NCI-H748 treated with DMSO at 0.1 percent for 48 hours (cell line): ENCODE data around the gene NR3C2.

ENCODE experiments used
- DNase-seq: peaks from one replicate; lab custom pipeline; 2025; lab: John Stamatoyannopoulos, UW

Gene NR3C2

GRCh38 chr4:148073349-148073748, 368.9 kb downstream of the NR3C2 start:
- DNase-seq = no peak

DNA sequence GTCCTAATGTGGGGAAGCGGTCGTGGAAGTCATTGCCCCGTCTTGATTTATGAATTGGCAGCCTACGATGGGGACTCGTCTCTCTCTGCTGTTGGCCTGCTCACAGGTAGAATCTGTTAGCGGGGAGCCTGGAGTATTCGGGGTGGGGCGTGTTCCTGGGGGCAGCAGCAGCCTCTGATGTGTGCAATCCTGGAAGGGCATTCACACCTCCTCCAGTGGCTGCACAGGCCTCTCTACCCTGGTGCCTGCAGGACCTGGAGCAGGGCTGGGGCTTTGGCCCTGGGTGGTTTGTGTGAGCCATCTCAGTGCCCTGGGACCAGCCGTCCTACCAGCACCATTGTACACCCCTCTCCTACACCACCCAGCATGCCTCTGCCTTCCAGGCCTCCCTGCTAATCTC, 369.4 kb downstream of the NR3C2 start:
- no peak for DNase-seq

DNA sequence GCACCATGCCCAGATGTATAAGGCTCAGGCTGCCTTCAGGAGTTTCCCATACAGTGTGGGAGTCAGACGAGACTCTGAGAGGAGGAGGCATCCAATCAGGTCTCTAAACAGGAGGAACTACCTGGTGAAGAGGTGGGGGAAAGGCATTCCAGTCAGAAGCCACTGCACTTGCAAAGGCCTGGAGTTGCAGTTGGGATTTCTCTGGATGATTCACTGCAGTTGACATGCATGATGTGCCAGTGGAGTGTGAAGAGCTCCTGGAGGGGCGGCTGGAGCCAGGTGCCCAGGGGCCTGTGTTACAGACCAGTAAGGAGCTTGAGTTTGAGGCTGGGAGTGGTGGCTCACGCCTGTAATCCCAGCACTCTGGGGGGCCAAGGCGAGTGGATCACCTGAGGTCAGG, 371.2 kb downstream of the NR3C2 start:
- no peak for DNase-seq

GRCh38 chr4:148069895-148070178, 372.4 kb downstream of the NR3C2 start:
- DNase-seq = no peak

GRCh38 chr4:148069086-148069894, 372.9 kb downstream of the NR3C2 start:
- DNase-seq = no peak

GRCh38 chr4:148068065-148068911, 373.9 kb downstream of the NR3C2 start:
- DNase-seq = no peak

- DNase-seq = no peak
Measured at GRCh38 chr4:148067301-148067916, 374.8 kb downstream of the NR3C2 start.

- no peak for DNase-seq
Measured at GRCh38 chr4:148065075-148065474, 377.1 kb downstream of the NR3C2 start.

DNA sequence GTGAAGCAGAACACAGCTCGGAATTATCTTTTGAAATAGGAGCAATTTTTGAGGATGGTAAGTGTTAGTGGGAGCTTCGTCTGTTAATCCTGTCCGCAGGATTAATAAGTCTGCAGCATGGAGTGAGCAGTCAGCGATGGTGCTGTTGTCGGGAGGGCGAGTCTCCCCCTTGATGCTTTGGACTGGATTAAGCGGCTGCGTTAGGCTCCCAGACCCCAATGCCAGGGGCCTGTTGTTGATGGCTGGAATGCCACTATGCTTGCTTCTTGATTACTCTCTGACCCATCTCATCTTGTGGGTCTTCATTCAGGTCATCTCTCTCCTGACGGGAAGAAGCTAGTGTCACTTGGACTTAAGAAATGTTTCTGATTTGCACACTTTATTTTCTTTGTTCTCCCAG, 377.8 kb downstream of the NR3C2 start:
- DNase-seq = no peak

GRCh38 chr4:148062301-148062950, 379.8 kb downstream of the NR3C2 start:
- no peak for DNase-seq

DNA sequence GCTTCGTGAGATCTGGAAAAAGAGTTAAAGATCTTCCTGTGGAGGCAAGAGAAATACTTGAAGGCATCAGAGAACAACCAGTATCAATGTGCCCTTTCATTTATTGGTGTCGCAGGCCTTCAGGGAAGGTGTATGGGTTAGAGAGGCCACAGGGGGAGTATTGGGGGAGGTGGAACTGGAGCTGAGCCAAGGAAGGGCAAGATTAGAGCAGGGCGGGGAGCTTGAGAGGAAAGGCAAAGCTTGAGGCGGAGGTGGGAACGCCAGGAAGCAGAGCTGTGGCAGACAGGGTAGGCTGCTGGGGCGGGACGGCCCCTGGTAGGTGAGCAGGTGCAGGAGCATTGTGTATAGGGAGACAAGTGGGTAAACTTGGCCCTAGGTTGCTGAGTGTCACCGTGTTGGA, 380.4 kb downstream of the NR3C2 start:
- DNase-seq = no peak

- no peak for DNase-seq
Measured at GRCh38 chr4:148061141-148061481, 381.1 kb downstream of the NR3C2 start.

GRCh38 chr4:148060264-148061140, 381.7 kb downstream of the NR3C2 start:
- DNase-seq = no peak

GRCh38 chr4:148059617-148060180, 382.5 kb downstream of the NR3C2 start:
- DNase-seq = no peak

DNA sequence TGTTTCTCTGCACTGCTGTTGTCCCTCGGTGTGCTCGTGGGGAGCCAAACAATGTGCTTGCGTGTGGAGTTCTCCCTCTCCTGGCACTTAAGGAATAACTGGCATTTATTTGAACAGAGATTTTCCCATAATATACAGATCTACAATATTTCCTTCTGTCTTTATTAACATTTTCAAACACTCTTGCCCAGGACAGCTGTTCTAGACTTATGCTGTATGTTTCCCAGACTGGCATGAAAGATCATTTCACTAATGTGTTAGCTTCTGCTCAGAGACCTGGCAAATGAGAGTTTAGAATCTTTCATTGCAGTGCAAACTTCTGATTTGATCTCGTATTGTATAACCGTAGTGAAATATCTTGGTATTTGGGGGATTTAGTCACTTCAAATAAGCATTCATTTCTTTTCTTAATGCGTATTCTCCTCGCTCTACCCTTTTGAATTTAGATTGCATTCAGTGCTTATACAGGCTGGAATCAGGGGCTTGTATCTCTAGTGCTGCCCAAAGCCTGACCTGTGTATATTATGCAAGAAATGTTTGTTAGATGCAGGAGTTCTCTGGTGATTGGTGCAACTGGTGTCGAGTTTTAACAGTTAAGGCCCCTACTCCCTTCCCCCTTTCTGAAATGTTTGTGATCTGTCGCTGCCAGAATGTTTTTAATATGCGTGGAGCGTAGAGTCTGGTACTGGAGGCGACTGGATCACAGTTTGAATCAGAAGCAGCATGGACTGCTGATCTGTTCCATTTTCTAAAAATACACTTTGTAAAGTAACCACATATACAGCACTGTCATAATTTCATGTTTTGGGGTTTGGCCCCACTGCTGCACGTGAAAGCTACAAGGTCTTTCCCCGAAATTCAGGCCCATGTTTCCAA, 384.0 kb downstream of the NR3C2 start:
- no peak for DNase-seq

DNA sequence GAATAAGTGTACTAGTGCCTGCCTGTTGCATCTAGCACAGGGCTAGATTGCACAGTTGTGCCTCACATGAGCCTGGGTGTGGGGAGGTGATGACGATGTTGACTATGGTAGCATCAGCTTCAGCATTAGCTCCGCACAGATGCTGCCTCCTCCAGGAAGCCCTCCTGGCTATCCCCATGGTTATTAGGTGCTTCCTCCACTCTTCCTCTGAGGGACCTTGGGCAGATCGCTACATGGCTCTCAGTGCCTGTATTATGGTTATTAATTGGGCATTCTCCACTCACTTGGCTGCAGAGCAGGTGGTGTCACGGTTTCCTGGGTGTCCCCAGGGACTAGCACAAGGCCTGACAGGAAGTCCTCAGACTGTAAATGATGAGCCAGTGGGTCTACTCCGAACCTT, 384.7 kb downstream of the NR3C2 start:
- DNase-seq = no peak

DNA sequence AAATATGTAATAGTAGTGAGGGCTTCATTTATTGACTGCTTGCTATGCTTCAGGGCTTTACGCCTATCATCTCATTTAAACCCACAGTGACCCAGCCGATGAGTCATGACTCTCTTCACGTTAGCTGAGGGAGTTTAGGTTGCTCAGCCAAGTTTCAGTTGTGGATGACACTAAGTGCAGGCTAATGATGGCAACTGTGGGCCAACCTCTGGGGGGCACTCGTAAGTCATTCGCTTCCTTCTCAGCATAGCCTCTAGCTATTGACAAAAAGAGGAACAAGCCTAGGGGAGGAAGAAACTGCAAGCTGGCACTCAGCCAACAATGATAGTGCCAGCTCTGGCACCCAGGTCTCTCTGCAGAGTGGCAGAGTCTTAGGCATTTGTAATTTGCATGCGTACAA, 385.3 kb downstream of the NR3C2 start:
- no peak for DNase-seq

DNA sequence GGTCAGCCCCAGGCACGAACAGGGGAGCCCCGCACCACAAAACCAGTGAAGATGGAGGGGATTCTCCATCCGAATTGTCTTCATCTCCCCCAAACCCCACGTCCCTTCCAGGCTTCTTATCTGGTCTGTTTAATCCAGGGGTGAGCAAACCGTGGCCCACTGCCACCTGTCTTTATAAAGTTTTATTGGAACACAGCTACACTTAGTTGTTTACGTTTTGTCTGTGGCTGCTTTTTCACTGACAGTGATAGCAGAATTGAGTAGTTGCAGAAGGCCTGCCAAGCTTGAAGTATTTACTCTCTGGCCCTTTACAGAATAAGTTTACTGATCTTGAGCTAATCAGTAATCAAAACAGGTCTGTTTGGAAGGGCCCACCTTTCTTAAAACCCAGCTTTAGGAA, 386.4 kb downstream of the NR3C2 start:
- DNase-seq = no peak

DNA sequence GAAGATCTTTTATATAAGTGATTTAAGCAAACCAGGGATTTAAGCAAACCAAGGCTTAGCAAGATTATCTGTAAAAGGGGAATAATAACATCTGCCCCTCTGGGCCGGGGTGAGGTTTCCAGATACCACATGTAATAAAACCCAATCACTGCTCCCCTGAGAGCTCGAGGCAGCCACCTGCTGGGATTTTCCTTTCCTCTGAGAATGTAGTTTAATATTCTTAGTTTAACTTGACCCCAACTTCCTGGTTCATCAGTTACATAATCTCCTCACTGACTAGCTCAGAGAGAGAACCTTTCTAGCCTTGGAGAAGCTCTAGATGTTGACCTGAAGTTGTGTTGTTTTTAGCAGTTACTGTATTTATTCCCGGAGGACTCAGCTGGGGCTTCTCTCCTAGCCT, 387.9 kb downstream of the NR3C2 start:
- no peak for DNase-seq

DNA sequence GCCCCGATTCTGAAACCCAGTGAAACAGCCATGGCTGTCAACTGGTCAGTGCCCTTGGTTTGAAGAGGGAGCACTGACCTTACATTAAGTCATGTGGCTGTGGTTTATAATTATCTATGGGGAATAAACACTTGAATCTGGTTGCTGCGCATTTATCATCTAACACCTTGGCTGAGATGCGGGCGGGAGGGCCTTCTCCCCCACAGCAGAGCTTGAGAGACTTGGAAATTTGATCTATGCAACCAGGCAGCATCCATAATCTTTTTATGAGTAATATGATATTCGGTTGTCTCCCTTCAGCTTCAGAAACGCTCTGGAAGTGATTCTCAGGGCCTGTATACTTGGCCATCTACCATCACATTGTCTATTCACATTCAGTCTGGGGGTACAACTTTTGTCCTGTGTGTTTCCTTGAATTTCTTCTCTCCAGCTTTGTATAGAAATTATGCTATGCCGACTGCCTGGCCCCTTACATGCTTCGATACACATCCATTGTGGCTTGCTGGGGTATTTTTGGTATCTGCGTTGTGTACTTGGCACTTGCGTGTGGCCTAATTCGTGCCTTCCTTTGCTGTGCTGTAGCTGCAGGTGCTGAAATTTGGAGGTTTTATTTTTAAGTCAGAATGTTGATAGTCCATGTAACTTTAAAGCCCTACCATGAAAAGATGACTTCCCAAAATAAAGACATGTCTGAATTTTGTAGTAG, 388.8 kb downstream of the NR3C2 start:
- no peak for DNase-seq
